HepG2 (cell line): ENCODE results near the gene PGPEP1. TPM values are rescaled to one million over a fixed set of nuclear protein-coding genes. Genes with fewer than 3 reads are reported as not detected.

ENCODE experiments used
- FOXA3 ChIP-seq: IDR thresholded peaks from 2 replicates; pipeline ENCODE4 v1.6.1; 2016; ENCODE audit warnings: missing genetic modification reagents, missing compliant biosample characterization
- HBP1 ChIP-seq: IDR thresholded peaks from 2 replicates; pipeline ENCODE4 v1.6.1; 2016; ENCODE audit warnings: low read depth, control low read depth
- HMG20A ChIP-seq: IDR thresholded peaks from 2 replicates; pipeline ENCODE4 v1.6.1; 2016; ENCODE audit warnings: borderline replicate concordance
- MZF1 ChIP-seq: sonication (generic); formaldehyde crosslinking; IDR thresholded peaks from 2 replicates; pipeline ENCODE4 v1.8.1; 2023; ENCODE audit warnings: mild to moderate bottlenecking, missing genetic modification reagents, borderline replicate concordance
- RFX1 ChIP-seq: fragments of 450-650 bp; IDR thresholded peaks from 2 replicates; pipeline ENCODE4 v1.6.1; 2017
- SIN3A ChIP-seq: IDR thresholded peaks from 2 replicates; pipeline ENCODE4 v1.6.1; 2011; ENCODE audit warnings: low read depth, mild to moderate bottlenecking, control low read depth, low read length, borderline replicate concordance
- SOX6 ChIP-seq, 2 experiments: fragments of 450-650 bp in 1 of 2; sonication (generic) in 1 of 2; formaldehyde crosslinking in 1 of 2; IDR thresholded peaks; 2 replicates each; pipeline versions ENCODE4 v1.4.0 to v1.6.1; 2017 to 2020; ENCODE audit warnings: antibody characterized with exemption in 1 of 2, mild to moderate bottlenecking in 1 of 2, missing genetic modification reagents in 1 of 2
- SP1 ChIP-seq, 2 experiments: fragments of 450-650 bp in 1 of 2; sonication (generic) in 1 of 2; formaldehyde crosslinking in 1 of 2; IDR thresholded peaks; 2 replicates each; pipeline versions ENCODE4 v1.4.0 to v1.6.1; 2016 to 2020; ENCODE audit warnings: missing genetic modification reagents in 1 of 2
- TFAP4 ChIP-seq: sonication (generic); IDR thresholded peaks from 2 replicates; pipeline ENCODE4 v1.6.1; 2016; ENCODE audit warnings: low read depth, borderline replicate concordance
- TMF1 ChIP-seq: sonication (generic); formaldehyde crosslinking; IDR thresholded peaks from 2 replicates; pipeline ENCODE4 v1.8.1; 2022; ENCODE audit warnings: low read depth, missing genetic modification reagents
- XRCC5 ChIP-seq: fragments of 200-400 bp; formaldehyde crosslinking; optimal IDR thresholded peaks from 2 replicates; pipeline ENCODE3; 2017; ENCODE audit warnings: mild to moderate bottlenecking, low read length
- ZBTB1 ChIP-seq: sonication (generic); formaldehyde crosslinking; IDR thresholded peaks from 2 replicates; pipeline ENCODE4 v1.4.0; 2020; ENCODE audit warnings: missing genetic modification reagents, borderline replicate concordance
- ZFP90 ChIP-seq: sonication (generic); formaldehyde crosslinking; IDR thresholded peaks from 2 replicates; pipeline ENCODE4 v1.8.0; 2022; ENCODE audit warnings: missing genetic modification reagents, mild to moderate bottlenecking, inconsistent platforms, borderline replicate concordance
- ZNF691 ChIP-seq: sonication (generic); formaldehyde crosslinking; IDR thresholded peaks from 2 replicates; pipeline ENCODE4 v1.4.0; 2020; ENCODE audit warnings: missing genetic modification reagents, low read depth, mild to moderate bottlenecking, borderline replicate concordance
- ZNF761 ChIP-seq: sonication (generic); formaldehyde crosslinking; conservative IDR thresholded peaks from 2 replicates; pipeline ENCODE4 v1.4.0; 2020; ENCODE audit warnings: mild to moderate bottlenecking, missing genetic modification reagents
- polyA plus RNA-seq, 8 experiments: library from polyadenylated mRNA; depleted of rRNA in 3 of 8; stranded (reverse) in 7 of 8; unstranded in 1 of 8; fragments of >200 nt; fragmentation: Illumina TruSeq in 4 of 8; extraction: Trizol in 4 of 8; gene quantifications; 2 replicates each; pipeline versions ENCODE4 v1.2.1 to v1.2.3, GENCODE V29; 2011 to 2016; ENCODE audit warnings: low read depth in 4 of 8, missing spikeins in 1 of 8, mixed read lengths in 1 of 8; ENCODE audit not compliant: insufficient read depth in 1 of 8
- total RNA-seq, 5 experiments: library from RNA; depleted of rRNA; stranded (reverse); fragments of >200 nt; fragmentation: Illumina TruSeq; extraction: Trizol; gene quantifications; 2 replicates each; pipeline ENCODE4 v1.2.3, GENCODE V29; 2016; ENCODE audit warnings: low read depth in 1 of 5
- TF ChIP-seq, protein P1 (sequence below): sonication (generic); formaldehyde crosslinking; IDR thresholded peaks from 2 replicates; pipeline ENCODE4 v1.4.0; 2020; ENCODE audit warnings: missing genetic modification reagents, borderline replicate concordance
- TF ChIP-seq, protein P2 (sequence below): sonication (generic); formaldehyde crosslinking; IDR thresholded peaks from 2 replicates; pipeline ENCODE4 v1.8.0; 2023; ENCODE audit warnings: mild to moderate bottlenecking, missing genetic modification reagents
- TF ChIP-seq, protein P3 (sequence below): IDR thresholded peaks from 2 replicates; pipeline ENCODE4 v1.6.1; 2016

The PGPEP1 gene
- total and polyA plus RNA-seq, 2 of the 13 experiments (the other 11 are each of a cell fraction or from before 2014, with no cell fraction given), result 53.1 to 56.6 TPM

DNA sequence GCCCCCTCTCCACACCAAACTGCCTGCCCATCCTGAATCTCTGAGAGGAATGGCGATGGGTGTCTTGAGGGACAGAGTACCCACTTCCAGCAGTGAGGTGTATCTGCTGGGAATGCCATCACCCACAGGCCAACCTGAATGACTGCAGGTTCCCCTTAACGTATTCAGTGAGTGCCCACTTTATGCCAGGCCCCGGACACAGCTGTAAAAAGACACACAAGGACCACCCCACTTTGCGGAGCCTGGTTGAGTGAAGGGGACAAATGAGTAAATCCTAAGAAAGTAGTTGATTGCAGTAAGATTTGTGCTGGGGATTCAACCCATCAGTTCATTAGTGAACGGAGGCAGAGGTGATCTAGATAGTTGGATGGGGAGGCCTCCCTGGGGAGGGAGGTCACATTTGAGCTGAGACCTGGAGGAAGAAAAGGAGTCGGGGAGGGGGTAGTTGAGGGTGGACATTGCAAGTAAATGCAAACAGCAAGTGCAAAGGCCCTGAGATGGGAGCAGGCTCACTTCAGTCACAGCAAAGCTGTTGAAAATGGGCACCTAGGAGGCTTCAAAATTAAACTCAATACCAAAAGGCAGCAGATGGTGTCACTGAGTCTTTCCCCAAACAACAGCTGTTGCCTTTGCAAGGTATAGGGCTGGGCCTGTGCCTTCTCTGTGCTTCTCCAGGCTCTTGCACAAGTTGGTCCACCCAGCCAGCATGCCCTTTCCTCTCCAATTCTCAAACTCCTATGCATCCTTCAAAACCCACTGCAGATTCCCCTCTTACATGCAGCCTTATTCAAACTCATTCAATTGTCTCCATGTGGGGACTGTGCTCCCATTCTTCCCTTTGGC is 49.9 kb downstream of the PGPEP1 start (continued):
- TF ChIP-seq, protein P1, sequence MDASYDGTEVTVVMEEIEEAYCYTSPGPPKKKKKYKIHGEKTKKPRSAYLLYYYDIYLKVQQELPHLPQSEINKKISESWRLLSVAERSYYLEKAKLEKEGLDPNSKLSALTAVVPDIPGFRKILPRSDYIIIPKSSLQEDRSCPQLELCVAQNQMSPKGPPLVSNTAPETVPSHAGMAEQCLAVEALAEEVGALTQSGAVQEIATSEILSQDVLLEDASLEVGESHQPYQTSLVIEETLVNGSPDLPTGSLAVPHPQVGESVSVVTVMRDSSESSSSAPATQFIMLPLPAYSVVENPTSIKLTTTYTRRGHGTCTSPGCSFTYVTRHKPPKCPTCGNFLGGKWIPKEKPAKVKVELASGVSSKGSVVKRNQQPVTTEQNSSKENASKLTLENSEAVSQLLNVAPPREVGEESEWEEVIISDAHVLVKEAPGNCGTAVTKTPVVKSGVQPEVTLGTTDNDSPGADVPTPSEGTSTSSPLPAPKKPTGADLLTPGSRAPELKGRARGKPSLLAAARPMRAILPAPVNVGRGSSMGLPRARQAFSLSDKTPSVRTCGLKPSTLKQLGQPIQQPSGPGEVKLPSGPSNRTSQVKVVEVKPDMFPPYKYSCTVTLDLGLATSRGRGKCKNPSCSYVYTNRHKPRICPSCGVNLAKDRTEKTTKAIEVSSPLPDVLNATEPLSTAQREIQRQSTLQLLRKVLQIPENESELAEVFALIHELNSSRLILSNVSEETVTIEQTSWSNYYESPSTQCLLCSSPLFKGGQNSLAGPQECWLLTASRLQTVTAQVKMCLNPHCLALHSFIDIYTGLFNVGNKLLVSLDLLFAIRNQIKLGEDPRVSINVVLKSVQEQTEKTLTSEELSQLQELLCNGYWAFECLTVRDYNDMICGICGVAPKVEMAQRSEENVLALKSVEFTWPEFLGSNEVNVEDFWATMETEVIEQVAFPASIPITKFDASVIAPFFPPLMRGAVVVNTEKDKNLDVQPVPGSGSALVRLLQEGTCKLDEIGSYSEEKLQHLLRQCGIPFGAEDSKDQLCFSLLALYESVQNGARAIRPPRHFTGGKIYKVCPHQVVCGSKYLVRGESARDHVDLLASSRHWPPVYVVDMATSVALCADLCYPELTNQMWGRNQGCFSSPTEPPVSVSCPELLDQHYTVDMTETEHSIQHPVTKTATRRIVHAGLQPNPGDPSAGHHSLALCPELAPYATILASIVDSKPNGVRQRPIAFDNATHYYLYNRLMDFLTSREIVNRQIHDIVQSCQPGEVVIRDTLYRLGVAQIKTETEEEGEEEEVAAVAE, result peak; percentile 43; the same call in 1 of the 2 replicates
- TF ChIP-seq ZNF761 (CRISPR knock-in tag) (no peak), ZNF691 (CRISPR knock-in tag) (0 out of 2 replicates have a peak, but pooled peaks have one; percentile 28), FOXA3 (peak; percentile 32; the same call in 1 of the 2 replicates), MZF1 (CRISPR knock-in tag) (no peak), TFAP4 (no peak), TMF1 (CRISPR knock-in tag) (no peak), HBP1 (CRISPR knock-in tag) (no peak), RFX1 (no peak), ZFP90 (no peak), SP1 (IDR thresholded peaks at IDR 0.05) (no peak), SP1 (CRISPR knock-in tag; IDR thresholded peaks at IDR 0.05) (no peak), HMG20A (no peak; the same call in 1 of the 2 replicates), ZBTB1 (CRISPR knock-in tag) (no peak), SOX6 (IDR thresholded peaks at IDR 0.05) (no peak), SOX6 (CRISPR knock-in tag; IDR thresholded peaks at IDR 0.05) (peak; percentile 27; the same call in 1 of the 2 replicates), SIN3A (peak; percentile 32; the same call in 1 of the 2 replicates), XRCC5 (no peak)
- TF ChIP-seq, protein P2, sequence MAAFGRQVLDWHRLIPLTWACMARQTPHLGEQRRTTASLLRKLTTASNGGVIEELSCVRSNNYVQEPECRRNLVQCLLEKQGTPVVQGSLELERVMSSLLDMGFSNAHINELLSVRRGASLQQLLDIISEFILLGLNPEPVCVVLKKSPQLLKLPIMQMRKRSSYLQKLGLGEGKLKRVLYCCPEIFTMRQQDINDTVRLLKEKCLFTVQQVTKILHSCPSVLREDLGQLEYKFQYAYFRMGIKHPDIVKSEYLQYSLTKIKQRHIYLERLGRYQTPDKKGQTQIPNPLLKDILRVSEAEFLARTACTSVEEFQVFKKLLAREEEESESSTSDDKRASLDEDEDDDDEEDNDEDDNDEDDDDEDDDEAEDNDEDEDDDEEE (CRISPR knock-in tag), result no peak
- TF ChIP-seq, protein P3, sequence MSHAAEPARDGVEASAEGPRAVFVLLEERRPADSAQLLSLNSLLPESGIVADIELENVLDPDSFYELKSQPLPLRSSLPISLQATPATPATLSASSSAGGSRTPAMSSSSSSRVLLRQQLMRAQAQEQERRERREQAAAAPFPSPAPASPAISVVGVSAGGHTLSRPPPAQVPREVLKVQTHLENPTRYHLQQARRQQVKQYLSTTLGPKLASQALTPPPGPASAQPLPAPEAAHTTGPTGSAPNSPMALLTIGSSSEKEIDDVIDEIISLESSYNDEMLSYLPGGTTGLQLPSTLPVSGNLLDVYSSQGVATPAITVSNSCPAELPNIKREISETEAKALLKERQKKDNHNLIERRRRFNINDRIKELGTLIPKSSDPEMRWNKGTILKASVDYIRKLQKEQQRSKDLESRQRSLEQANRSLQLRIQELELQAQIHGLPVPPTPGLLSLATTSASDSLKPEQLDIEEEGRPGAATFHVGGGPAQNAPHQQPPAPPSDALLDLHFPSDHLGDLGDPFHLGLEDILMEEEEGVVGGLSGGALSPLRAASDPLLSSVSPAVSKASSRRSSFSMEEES (CRISPR knock-in tag), result peak; percentile 29; the same call in 1 of the 2 replicates
